Activated CD8-positive, alpha-beta T cell treated with anti-CD3 and anti-CD28 coated beads for 36 hours (primary cell): ENCODE results near the gene DIO1. TPM values are rescaled to one million over a fixed set of nuclear protein-coding genes. Genes with fewer than 3 reads are reported as not detected.

Source experiments
- ATAC-seq: fragments of 200-7000 bp; cut with Tn5 transposase; one replicate; pipeline ENCODE4 v1.10.0; 2021; ENCODE audit warnings: mild to moderate bottlenecking, moderate library complexity
- CTCF ChIA-PET: fragments of 350-600 bp; sonication (Branson Sonifier 250); formaldehyde crosslinking; loops from one replicate; lab custom pipeline; 2021; ENCODE audit warnings: antibody characterized with exemption; lab: Charles Lee
- POLR2A ChIA-PET: fragments of 350-600 bp; sonication (Branson Sonifier 250); formaldehyde crosslinking; loops from one replicate; lab custom pipeline; 2021; ENCODE audit warnings: antibody characterized with exemption; lab: Charles Lee
- DNase-seq: peaks from one replicate; pipeline ENCODE4 v3.0.0-alpha.2; 2020
- H3K27ac Mint-ChIP-seq: one replicate; pipeline ENCODE4 v1.8.0; 2021; ENCODE audit warnings: mild to moderate bottlenecking, mixed read lengths
- H3K27me3 Mint-ChIP-seq: one replicate; pipeline ENCODE4 v1.8.0; 2021; ENCODE audit warnings: mixed read lengths
- H3K36me3 Mint-ChIP-seq: one replicate; pipeline ENCODE4 v1.8.0; 2021; ENCODE audit warnings: low read depth, mixed read lengths
- H3K4me1 Mint-ChIP-seq: one replicate; pipeline ENCODE4 v1.8.0; 2021; ENCODE audit warnings: low read depth, mixed read lengths
- H3K4me3 Mint-ChIP-seq: one replicate; pipeline ENCODE4 v1.8.0; 2021; ENCODE audit warnings: mild to moderate bottlenecking, moderate library complexity, mixed read lengths
- H3K9me3 Mint-ChIP-seq: one replicate; pipeline ENCODE4 v1.8.0; 2021; ENCODE audit warnings: mixed read lengths
- CTCF ChIP-seq: fragments of 200-600 bp; IDR thresholded peaks from one replicate; pipeline ENCODE4 v1.8.0; 2022; ENCODE audit warnings: antibody characterized with exemption, mild to moderate bottlenecking
- intact Hi-C: fragments of 100-400 bp; cut with micrococcal nuclease; formaldehyde crosslinking; loops from one replicate; pipeline ENCODE4 v1.10.0; 2022
- total RNA-seq, 2 experiments: library from RNA; stranded (reverse); gene quantifications; one replicate each; pipeline ENCODE4 v1.2.3, GENCODE V29; 2021

Gene DIO1
- not detected for total RNA-seq

GRCh38 chr1:53893999-53894636 lies at the start of gene DIO1:
DIO1 (plus strand) TSS chr1:53894187; CDS start chr1:53894211, 24 bp downstream.
- TF ChIP-seq CTCF, result no peak
- no peaks in the 10 kb centered on the region for H3K9me3 Mint-ChIP-seq
- DNase-seq, result peak; percentile 42
- POLR2A ChIA-PET, result no interaction called here
- no peak for ATAC-seq
- H3K4me3 Mint-ChIP-seq, result no peak within 1 kb of the TSS
- H3K4me1 Mint-ChIP-seq, result peaks cover 20% of the 10 kb centered on the region
- no peaks in the 10 kb centered on the region for H3K36me3 Mint-ChIP-seq
- no peak within 1 kb of the TSS for H3K27ac Mint-ChIP-seq
- peaks cover 6% of the 10 kb centered on the region for H3K27me3 Mint-ChIP-seq
- CTCF ChIA-PET, result interaction anchor here (1.3 kb wide), 2 partner anchors 25 to 52 kb away, joined by 3 read pairs; partner anchors contain the start of genes IFT25 and LRRC42
- intact Hi-C loops, result loop anchor here (5.0 kb wide), 1 partner anchor 48 kb away; no protein-coding TSS in a partner anchor

- intact Hi-C loops, result no loop called here
- Mint-ChIP-seq H3K27ac (no peak overlapping the region), H3K27me3 (no peaks in the 10 kb centered on the region), H3K4me1 (no peaks in the 10 kb centered on the region), H3K36me3 (peaks cover 3% of the 10 kb centered on the region), H3K4me3 (no peak overlapping the region), H3K9me3 (no peaks in the 10 kb centered on the region)
- no peak for DNase-seq
- ChIA-PET CTCF (interaction anchor here (0.8 to 4.3 kb wide), 4 partner anchors 12 to 111 kb away, joined by 3 to 27 read pairs (median 10); partner anchors contain the start of genes IFT25 and LRRC42), POLR2A (interaction anchor here (1.4 kb wide), 1 partner anchor 9 kb away, joined by 4 read pairs; no protein-coding TSS in a partner anchor)
- ATAC-seq, result no peak
- TF ChIP-seq CTCF, result no peak
Measured at GRCh38 chr1:53847980-53848379, 46.0 kb upstream of the DIO1 start.

DNA sequence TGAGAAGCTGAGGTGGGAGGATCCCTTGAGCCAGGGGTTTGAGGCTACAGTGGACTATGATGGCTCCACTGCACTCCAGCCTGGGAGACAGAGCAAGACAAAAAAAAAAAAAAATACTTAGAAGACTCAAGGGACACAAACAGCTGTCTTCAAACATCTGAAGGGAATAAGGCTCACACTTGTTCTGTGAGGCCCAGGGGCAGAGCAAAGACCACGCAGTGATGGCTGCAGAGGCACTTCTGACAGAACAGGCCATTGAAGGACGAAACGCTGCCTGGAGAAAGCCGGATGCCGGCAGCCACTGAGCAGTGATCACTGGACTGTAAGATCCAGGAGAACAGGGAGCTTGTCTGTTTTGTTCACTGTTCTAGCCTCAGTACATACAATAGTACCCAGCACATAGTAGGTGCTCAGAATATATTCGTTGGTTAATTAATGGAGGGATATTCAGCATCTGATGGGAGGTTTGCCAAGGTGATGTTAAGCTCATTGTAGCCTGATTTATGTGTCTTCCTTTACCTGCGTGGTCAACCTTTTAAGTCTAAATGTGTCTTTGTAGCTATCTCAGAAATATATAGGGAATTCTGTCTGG lies 43.8 kb upstream of the DIO1 start:
- ATAC-seq, result no peak
- Mint-ChIP-seq H3K27ac (no peak overlapping the region), H3K4me3 (no peak overlapping the region), H3K36me3 (peaks cover 3% of the 10 kb centered on the region), H3K9me3 (no peaks in the 10 kb centered on the region), H3K4me1 (no peaks in the 10 kb centered on the region), H3K27me3 (no peaks in the 10 kb centered on the region)
- intact Hi-C loops, result no loop called here
- DNase-seq, result no peak
- CTCF ChIA-PET, result interaction anchor here (1.0 to 4.3 kb wide), 4 partner anchors 10 to 109 kb away, joined by 3 to 27 read pairs (median 11); no protein-coding TSS in a partner anchor
- POLR2A ChIA-PET, result no interaction called here
- TF ChIP-seq CTCF, result no peak

- Mint-ChIP-seq H3K4me1 (no peaks in the 10 kb centered on the region), H3K4me3 (no peak overlapping the region), H3K36me3 (peaks cover 8% of the 10 kb centered on the region), H3K9me3 (no peaks in the 10 kb centered on the region), H3K27ac (no peak overlapping the region), H3K27me3 (no peaks in the 10 kb centered on the region)
- ChIA-PET POLR2A (no interaction called here), CTCF (interaction anchor here (0.7 to 1.7 kb wide), 2 partner anchors 9 to 108 kb away, joined by 3 to 14 read pairs; no protein-coding TSS in a partner anchor)
- no peak for TF ChIP-seq CTCF
- intact Hi-C loops, result no loop called here
- DNase-seq (no peak), ATAC-seq (no peak)
Measured at GRCh38 chr1:53851571-53852285, 42.3 kb upstream of the DIO1 start.
